Kidney capillary endothelial cell (primary cell): ENCODE measurements around the gene KDM3A.
"Not testable (repeated sequence)": the region's sequence is repeated elsewhere in the genome, so short reads cannot be mapped to it uniquely, and the experiment has no call there.

Experiments
- DNase-seq: peaks from one replicate; pipeline ENCODE4 v3.0.0-alpha.2; 2018; ENCODE audit warnings: low spot score

The KDM3A gene

DNA sequence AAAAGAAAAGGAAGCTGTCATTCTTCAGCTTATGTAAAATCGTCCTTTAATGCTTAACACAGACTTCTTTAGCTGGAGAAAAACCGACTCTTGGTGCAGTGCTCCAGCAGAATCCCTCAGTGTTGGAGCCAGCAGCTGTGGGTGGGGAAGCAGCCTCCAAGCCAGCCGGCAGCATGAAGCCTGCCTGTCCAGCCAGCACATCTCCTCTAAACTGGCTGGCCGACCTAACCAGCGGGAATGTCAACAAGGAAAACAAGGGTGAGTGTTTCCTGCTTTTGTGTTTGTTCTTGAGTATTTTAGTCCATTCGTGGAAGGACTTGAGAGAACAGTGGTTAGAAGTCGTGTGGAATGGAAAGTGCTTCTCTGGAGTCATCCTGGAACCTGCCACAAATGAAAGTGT lies 38.9 kb downstream of the KDM3A start:
- no peak for DNase-seq

DNA sequence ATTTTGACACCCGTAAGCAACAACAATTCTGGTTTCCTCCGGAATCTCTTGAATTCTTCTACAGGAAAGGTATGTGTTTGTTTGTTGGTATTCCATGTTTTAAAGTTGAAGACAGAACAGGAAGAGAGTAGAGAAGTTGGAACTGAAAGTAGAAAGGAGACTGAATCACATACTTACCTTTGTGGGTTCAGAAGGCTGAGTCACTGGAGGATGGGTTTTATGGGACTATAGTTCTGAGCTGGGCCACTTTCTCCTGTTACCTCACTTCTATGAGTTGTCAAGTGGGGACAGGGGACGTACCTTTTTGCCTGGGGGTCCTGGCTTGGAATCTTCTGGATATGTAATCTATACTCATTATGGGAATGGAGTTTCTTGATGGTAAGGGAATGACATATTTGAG lies 40.9 kb downstream of the KDM3A start:
- DNase-seq, result no peak

DNA sequence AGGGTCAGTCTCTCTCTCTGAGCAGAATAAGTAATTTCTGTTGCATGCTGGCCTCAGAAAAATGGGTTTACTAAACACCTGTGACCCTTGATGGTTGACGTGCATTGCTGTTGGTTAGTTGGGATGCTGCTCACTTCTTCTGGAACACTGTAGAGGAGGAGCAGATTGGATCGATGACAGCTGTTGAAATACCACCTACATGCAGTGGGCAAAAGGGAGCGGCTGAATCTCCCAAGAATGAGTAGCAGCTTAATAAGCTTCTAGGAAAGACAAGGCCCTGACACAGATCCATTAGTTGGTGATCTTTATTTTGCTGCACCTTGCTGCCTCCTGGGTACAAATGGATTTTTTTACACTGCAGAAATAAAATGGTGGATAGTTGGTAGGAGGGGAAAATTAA lies 43.2 kb downstream of the KDM3A start:
- no peak for DNase-seq

DNA sequence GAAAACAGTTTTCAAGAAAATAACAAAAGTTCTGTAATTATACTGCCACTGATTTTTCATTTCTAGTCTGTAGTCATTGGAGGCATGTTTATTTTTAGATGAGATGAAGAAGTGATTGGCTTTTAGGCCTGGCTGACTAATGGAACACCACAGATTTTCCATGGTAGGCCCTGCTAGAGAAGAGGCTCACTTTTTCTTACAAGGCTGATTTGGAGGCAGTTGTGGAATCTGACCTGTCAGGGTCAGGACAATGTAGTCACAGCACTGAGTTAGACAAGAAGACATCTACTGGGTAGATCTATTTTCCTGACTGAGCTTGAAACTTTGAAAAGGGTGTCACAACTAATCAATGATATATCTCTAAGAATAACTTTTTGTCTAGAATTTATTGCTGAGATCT lies 43.9 kb downstream of the KDM3A start:
- DNase-seq, result no peak

DNA sequence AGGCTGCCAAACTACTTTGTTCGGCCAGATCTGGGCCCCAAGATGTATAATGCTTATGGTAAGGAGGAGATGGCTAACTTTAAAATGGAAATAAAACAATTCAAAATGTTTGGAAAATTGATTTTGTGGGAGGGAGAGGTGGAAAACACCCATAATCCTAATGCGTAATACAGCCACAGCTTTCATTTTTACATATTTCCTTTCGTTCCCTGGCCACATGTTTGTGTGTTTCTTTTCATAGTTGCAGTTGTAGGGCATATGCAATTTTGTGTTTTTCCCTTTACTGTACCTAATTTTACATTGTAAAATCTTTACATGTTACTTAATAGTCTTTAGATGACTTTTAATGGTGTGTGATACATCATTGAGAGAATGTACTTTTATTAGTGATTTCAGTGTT lies 44.6 kb downstream of the KDM3A start:
- DNase-seq, result no peak

DNA sequence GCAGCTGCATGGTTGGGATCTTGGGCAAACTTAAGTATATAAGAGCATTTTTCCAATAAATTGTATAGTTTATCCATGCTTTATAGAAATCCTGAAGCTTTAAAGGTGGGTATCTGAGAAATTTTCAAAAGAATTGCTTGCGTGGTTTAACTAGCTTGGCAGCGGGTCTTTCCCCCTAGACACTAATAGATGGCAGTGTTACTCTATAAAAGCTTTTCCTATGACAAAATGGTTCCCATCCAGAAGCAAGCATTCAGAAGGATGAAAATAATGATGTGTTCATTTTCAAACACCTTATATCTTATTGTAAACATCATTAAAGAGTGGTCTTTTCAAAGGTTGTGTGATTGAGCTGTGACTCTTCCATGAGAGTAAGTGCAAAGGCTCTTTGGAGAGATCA lies 45.9 kb downstream of the KDM3A start:
- no peak for DNase-seq

DNA sequence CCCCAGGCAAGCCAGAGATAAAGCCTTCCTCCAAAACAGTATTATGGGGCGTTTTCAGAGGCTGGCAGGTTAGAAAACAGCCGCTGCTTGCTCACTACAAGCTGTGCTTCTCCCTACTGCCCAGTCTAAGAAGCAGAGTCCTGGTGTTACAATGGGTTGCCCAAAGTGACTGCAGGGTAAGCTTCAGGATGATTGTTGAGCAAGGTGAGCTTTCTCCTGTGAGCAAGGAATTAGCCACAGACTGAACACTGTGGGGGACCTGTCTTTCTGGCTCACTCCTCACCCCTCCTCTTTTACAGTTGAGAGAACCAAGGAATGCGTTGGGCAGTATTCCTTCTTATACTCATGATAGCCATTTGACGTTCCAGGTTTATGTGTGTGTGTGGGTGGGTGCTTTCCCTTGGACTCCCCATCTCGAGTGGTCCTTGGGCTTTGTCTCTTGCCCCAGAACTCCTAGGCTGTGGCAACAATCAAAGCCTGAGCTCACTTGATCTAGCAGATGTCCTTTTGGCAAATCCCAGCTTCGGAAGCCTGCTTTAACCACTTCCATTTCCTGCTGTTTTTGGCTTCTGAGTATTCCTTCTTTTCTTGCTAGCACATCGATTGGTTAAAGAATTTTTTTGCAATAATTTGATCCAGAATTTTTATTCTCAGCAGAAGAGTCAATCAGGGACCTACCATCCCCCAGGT lies 47.5 kb downstream of the KDM3A start:
- DNase-seq, result no peak

DNA sequence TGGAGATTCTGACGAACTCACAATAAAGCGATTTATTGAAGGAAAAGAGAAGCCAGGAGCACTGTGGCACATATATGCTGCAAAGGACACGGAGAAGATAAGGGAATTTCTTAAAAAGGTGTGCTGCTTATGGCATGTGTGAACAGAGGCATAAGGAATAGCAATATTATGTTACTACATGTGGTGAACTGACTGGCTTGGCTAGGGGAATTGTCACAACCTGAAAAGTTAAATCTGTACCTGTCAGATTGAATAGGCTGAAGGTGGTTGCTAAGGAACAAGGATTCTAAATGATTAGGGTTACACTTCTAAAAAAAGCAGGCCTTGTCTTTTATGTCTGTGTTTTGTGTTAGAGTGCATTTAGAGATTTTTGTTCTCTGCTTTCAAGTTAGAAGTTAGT lies 48.4 kb downstream of the KDM3A start:
- DNase-seq, result no peak

DNA sequence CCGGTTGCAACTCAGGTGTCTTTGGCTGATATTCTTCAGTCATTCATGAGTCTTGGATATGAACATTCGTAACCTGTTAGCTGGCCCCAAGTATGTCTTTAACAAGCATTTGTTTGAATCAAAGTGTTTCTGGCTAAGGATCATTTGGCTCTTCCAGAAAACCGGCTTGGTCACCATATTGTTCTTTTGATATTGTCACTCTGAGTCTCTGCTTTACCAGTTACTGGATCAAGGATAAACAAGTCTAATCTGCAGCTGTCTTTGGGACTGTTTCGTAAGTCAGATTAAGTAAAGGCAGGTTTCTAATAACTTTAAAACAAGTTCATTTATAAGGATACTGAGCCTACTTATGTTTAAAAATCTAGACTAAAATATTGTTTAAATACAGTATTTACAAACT lies 49.1 kb downstream of the KDM3A start:
- no peak for DNase-seq

DNA sequence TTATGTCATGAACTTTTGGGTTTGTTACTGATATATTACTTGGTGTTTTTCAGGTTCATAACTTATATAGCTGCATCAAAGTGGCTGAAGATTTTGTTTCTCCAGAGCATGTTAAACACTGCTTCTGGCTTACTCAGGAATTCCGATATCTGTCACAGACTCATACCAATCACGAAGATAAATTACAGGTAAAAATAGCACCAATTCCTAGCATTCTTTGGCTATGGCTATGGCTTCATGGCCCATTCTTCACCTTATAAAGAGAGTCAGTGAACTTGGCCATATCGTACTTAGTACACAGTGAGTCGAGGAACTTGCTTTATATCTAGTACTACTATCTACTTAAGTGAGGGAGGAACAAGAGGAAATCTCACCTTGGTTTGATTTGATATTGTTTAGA lies 49.9 kb downstream of the KDM3A start:
- no peak for DNase-seq

DNA sequence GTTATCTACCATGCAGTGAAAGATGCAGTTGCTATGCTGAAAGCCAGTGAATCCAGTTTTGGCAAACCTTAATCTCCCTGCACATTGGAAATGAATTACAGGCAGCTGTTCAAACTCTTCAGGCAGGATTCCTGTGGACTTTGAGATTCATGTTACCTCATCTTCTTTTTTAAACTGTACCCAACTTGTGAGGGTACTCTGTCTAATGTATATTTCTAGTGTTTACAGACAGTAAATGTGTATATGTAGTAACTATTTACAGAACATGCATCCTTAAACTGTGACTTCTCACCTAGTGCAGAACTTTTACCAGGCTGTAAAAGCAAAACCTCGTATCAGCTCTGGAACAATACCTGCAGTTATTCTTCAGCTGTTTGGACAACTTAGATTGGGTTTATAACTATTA lies 50.9 kb downstream of the KDM3A start:
- no peak for DNase-seq

DNA sequence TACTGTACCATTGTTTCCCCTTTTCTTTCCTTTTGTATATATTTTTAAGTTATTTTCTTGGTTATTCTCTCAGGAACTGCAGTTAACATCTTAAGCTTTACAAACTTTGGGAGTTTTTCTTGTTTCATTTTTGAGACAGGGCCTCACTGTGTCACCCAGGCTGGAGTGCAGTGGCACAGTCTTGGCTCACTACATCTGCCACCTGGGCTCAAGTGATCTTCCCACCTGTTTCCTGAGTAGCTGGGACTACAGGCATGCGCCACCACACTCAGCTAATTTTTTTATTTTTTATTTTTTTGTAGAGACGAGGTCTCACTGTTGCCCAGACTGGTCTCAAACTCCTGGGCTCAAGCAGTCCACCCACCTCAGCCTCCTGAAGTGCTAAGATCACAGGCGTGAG lies 55.2 kb downstream of the KDM3A start:
- DNase-seq, result not testable (repeated sequence)

DNA sequence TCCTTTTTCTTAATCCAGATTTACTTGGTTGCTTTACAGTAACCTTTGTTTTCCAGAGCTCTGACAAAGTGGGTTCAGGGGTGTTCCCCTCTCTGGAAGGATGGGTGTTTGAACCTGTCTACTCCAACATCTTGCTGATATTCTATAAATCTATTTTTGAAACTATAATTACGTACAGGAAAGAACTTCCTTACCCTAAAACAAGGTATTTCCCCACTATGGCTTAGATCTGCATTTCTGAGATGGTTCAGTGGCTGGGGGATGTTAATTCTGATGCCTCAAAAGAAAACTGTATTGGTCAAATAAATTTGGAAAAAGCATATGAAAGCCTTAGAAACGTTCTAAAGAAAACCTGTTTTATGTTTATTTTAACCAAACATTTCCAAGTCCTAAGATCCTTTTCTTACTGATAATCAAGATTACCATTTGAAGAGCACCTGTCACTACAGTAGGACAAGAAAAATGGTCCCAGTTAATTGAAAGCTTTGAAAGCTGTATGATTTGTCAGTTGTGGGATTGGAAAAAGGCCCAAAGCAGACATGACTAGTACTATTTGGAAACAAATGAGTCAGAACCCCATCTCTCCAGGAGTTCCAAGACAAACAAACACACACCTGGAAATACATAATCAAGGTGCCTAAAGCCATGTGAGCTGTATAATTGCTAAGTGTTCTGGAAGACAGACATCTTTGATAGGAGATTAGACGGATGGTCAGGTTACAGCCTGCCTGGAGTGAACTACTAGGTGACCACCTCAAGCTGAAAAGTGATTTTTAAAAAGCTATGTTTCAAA lies 57.5 kb downstream of the KDM3A start:
- no peak for DNase-seq

DNA sequence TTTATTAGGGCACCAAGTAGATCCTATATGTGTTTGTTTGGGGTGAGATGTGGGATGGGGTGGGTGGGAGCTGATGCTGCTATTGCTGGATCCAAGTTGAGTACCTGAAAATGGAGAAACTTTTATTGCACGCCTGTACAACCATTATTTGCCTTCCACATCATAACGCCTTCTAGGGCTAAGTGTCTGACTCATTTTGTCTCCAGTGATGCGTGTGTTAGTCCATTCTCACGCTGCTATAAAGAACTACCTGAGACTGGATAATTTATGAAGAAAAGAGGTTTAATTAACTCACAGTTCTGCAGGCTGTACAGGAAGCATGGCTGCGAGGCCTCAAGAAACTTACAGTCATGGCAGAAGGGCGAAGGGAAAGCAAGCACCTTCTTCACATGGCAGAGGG lies 58.2 kb downstream of the KDM3A start:
- no peak for DNase-seq

DNA sequence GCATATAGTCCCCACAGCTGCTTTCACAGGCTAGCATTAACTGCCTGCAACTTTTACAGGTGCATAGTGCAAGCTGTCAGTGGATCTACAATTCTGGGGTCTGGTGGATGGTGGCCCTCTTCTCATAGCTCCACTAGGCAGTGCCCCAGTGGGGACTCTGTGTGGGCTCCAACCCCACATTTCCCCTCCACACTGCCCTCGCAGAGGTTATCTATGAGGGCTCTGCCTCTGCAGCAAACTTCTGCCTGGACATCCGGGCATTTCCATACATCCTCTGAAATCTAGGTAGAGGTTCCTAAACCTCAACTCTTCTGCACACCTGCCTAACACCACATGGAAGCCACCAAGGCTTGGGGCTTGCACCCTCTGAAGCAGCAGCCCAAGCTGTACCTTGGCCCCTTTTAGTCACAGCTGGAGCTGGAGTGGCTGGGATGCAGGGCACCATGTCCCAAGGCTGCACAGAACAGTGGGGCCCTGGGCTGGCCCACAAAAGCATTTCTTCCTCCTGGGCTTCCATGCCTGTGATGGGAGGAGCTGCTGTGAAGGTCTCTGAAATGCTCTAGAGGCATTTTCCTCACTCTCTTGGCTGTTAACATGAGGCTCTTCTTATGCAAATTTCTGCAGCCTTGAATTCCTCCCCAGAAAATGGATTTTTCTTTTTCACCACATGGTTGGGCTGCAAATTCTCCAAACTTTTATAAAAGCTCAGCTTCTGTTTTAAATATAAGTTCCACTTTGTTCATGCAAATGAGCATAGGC lies 59.3 kb downstream of the KDM3A start:
- DNase-seq, result no peak

DNA sequence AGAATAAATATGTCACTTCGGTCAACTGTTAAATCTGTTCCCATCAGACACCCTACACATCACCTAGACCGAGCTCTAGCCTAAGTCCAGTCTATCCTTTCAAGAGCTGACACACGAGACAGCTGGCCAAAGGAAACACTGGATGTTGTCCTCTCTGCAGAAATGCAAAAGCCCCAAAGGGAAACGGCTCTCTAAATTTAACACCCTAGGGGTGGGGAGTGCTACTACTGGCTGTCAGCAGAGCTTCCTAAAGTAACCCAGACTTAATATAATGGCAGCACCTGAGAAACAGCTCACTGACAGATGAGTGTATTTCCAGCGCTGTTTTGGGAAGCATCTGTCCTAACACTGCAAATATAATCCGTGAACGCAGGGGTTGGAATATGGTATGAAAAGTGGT lies 66.4 kb downstream of the KDM3A start:
- DNase-seq, result no peak

DNA sequence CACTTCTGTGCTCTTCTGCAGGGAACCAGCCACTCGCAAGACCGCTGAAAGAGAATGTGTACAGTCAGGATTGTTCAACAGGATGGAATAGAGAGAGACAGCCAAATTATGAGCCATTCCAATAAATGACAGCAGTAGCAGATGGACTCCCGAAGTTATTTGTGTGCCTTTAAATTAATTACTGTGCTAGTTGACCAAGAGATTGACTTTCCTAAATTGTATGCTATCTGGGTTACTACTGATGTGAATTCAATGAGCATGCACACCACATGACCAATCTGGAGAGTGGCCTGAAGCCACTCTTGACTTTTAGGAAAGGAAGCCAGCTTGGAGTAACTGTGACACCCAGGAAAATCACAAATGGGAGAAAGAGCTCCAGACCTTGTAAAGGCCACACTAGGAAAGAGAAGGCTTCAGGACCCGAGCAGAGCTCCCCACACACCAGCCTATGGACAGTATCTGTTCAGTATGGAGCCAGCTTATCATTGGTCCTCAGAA lies 69.3 kb downstream of the KDM3A start:
- no peak for DNase-seq

DNA sequence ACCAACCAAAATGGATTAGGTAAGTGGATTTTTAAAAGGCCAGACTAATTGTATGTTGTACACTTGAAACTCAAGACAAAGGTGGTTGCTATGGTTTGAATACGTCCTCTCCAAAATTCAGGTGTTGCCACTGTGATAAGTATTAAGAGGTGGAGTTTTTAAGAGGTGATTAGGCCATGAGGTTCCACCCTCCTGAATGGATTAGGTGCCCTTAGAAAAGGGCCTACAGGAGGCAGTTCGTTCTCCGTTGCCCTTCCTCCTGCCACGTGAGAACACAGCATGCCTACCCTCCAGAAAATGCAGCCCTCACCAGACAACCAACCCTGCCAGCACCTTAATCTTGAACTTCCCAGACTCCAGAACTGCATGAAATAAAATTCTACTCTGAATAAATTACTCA lies 70.9 kb downstream of the KDM3A start:
- no peak for DNase-seq

DNA sequence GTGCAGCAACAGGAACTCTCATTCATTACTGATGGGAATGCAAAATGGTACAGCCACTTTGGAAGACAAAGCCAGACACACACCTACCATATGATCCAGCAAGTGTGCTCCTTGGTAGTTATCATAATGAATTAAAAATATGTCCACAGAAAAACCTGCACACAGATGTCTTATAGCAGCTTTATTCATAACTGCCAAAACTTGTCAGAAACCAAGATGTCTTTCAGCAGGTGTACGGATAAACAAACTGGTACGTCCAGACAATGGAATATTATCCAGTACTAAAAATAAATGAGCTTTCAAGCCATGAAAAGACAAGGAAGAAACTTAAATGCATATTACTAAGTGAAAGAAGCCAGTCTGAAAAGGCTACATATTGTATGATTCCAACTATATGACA lies 71.7 kb downstream of the KDM3A start:
- no peak for DNase-seq

DNA sequence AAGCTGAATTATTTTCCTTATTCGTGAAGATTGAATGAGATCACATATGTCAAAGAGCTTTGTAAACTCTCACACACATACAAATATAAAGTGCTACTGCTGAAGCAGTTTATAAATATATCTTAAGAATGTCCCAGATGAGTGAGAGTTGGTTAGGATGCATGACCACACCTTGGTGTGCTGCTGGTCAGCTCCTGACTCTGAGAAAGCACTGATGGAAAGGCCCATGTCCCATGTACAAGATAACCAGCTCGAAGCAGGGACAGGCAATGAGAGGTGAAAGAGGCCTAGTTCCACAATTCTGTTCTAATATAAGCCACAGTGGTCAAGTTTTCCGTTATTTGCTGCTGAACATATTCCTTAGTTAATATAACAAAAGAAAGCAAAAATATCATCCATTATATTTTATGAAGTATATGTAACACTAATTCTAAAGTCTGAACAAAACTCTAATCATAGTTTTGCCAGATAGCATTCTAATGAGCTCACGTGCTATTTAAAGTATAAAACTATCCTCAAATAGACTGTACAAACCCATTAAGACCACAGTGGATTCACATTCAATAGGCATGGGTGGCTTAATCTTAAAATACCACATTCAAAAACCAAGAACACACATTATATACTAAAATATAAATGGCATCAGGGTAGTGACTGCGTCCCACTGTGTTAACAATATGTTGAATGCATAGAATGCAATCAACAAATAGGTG lies 72.9 kb downstream of the KDM3A start:
- no peak for DNase-seq

DNA sequence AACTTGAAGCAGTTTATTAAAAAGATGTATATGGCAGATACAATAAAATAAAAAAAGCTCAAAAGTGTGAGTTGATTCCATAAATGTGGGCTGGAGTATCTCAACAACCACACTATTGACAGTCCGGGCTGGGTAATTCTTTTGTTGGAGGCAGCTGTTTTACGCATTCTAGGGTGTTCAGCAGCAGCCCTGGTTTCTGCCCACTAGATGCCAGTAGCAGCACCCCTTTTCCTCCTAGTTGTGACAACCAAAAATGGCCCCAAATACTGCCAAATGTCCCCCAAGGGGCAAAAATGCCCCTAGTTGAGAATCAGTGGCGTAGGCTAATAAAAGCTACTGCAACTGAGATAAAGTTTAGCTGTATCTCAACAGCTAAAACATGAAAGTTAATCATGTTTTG lies 77.3 kb downstream of the KDM3A start:
- no peak for DNase-seq

DNA sequence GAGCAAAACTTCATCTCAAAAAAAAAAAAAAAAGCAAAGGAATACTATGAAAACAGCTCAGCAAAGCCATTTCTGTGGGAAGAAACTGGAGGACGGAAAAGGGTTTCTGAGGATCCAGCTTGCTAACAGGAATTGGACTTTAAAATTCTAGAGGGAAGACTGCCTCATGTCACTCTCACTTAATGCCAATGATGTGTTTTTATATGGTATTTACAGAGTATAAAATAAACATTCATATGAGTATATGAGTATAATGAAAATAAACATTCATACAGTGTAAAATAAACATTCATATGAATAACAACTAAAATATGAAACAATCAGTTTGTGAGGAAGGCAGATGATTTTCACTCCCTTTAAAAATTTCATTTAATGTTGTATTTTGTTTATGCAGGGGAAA lies 78.2 kb downstream of the KDM3A start:
- DNase-seq, result no peak
